NCI-H2081 treated with DMSO at 0.1 percent for 48 hours (cell line): ENCODE data around the gene FER.
"Not testable (repeated sequence)": the region's sequence is repeated elsewhere in the genome, so short reads cannot be mapped to it uniquely, and the experiment has no call there.

ENCODE experiments used
- DNase-seq: peaks from one replicate; lab custom pipeline; 2025; lab: John Stamatoyannopoulos, UW

The FER gene

GRCh38 chr5:108957333-108957732 lies 209.6 kb downstream of the FER start:
- no peak for DNase-seq

- no peak for DNase-seq
These were observed 219.2 kb downstream of the FER start for GRCh38 chr5:108966910-108967309.

- no peak for DNase-seq
These were observed 226.9 kb downstream of the FER start for GRCh38 chr5:108974594-108974993.

GRCh38 chr5:108975697-108976096 lies 228.0 kb downstream of the FER start:
- no peak for DNase-seq

GRCh38 chr5:108983461-108984092 lies 235.9 kb downstream of the FER start:
- DNase-seq = no peak

GRCh38 chr5:108989761-108990392 lies 242.2 kb downstream of the FER start:
- no peak for DNase-seq

- not testable (repeated sequence) for DNase-seq
These were observed 244.8 kb downstream of the FER start for GRCh38 chr5:108992396-108993085.

GRCh38 chr5:108993440-108993839 lies 245.7 kb downstream of the FER start:
- DNase-seq = not testable (repeated sequence)

- DNase-seq = no peak
These were observed 250.0 kb downstream of the FER start for GRCh38 chr5:108997720-108998119.

GRCh38 chr5:108998216-108998615 lies 250.5 kb downstream of the FER start:
- no peak for DNase-seq

GRCh38 chr5:109003928-109004327 lies 256.2 kb downstream of the FER start:
- no peak for DNase-seq

- DNase-seq = no peak
These were observed 257.8 kb downstream of the FER start for GRCh38 chr5:109005297-109006009.

- DNase-seq = no peak
These were observed 258.4 kb downstream of the FER start for GRCh38 chr5:109006129-109006528.

GRCh38 chr5:109016300-109016699 lies 268.6 kb downstream of the FER start:
- no peak for DNase-seq

GRCh38 chr5:109022056-109022455 lies 274.4 kb downstream of the FER start:
- no peak for DNase-seq

GRCh38 chr5:109025729-109026128 lies 278.0 kb downstream of the FER start:
- DNase-seq = not testable (repeated sequence)

GRCh38 chr5:109027983-109028607 lies 280.4 kb downstream of the FER start:
- no peak for DNase-seq

GRCh38 chr5:109028608-109029299 lies 281.1 kb downstream of the FER start:
- DNase-seq = no peak

- no peak for DNase-seq
These were observed 282.1 kb downstream of the FER start for GRCh38 chr5:109029847-109030246.

GRCh38 chr5:109030360-109031143 lies 282.9 kb downstream of the FER start:
- DNase-seq = no peak

- no peak for DNase-seq
These were observed 286.6 kb downstream of the FER start for GRCh38 chr5:109034306-109034705.
